GM12872 (cell line): ENCODE data around the gene SLC29A4.

ENCODE experiments used
- TF ChIP-seq, protein P1 (sequence below): IDR thresholded peaks from 3 replicates; pipeline ENCODE4 v1.5.1; 2011; ENCODE audit warnings: low read depth, mild to moderate bottlenecking, low read length, moderate library complexity; ENCODE audit not compliant: insufficient read depth

SLC29A4 gene

GRCh38 chr7:5282543-5283316 lies at the start of gene SLC29A4:
Gene SLC29A4, plus strand, starts transcription at chr7:5282943. Its CDS starts 4,874 bp downstream, at chr7:5287817.
- TF ChIP-seq, protein P1, sequence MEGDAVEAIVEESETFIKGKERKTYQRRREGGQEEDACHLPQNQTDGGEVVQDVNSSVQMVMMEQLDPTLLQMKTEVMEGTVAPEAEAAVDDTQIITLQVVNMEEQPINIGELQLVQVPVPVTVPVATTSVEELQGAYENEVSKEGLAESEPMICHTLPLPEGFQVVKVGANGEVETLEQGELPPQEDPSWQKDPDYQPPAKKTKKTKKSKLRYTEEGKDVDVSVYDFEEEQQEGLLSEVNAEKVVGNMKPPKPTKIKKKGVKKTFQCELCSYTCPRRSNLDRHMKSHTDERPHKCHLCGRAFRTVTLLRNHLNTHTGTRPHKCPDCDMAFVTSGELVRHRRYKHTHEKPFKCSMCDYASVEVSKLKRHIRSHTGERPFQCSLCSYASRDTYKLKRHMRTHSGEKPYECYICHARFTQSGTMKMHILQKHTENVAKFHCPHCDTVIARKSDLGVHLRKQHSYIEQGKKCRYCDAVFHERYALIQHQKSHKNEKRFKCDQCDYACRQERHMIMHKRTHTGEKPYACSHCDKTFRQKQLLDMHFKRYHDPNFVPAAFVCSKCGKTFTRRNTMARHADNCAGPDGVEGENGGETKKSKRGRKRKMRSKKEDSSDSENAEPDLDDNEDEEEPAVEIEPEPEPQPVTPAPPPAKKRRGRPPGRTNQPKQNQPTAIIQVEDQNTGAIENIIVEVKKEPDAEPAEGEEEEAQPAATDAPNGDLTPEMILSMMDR: no peak

- TF ChIP-seq, protein P1: no peak
Observed at GRCh38 chr7:5234852-5235831, 47.6 kb upstream of the SLC29A4 start.

DNA sequence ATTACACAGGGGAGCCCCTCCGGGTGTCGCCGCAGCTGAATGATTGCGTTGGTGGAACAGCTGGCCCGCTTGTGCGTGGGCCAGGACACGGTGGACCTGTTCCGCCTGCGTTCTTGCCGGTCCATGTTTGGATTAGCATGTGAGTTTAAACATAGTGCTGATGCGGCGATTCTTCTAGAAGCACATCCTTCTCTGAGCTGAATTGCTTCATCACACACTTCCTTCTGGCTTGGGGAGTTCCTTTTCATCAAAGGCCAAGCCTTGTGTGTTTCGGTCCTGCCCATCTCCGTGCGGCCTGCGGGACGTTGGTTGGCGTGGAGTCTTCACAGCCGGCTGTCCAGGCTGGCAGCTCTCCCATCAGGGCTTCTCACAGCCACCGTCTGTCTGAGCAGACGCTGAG lies 45.5 kb upstream of the SLC29A4 start:
- TF ChIP-seq, protein P1: no peak

GRCh38 chr7:5238500-5238899 lies 44.2 kb upstream of the SLC29A4 start:
- TF ChIP-seq, protein P1: no peak

DNA sequence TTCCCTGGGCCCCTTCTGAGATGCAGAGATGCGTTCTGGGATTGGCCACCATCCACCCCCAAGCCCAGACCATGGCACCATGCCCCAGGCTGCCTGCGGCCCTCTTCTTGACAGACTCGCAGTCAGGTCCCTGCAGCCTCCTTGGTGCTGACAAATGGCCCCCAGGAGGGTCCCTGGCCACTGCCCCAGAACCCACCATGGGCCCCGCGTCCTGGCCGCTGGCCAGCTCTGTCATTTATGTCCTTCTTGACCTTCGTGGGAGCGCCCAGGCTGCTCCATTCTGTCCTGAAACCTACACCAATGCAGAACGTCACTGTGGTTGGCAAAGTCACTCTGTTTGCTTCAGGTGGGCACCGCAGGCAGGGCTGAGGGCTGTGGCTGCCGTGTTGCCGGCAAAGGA lies 39.5 kb upstream of the SLC29A4 start:
- TF ChIP-seq, protein P1: no peak

- TF ChIP-seq, protein P1: no peak
Observed at GRCh38 chr7:5248201-5248885, 34.4 kb upstream of the SLC29A4 start.

DNA sequence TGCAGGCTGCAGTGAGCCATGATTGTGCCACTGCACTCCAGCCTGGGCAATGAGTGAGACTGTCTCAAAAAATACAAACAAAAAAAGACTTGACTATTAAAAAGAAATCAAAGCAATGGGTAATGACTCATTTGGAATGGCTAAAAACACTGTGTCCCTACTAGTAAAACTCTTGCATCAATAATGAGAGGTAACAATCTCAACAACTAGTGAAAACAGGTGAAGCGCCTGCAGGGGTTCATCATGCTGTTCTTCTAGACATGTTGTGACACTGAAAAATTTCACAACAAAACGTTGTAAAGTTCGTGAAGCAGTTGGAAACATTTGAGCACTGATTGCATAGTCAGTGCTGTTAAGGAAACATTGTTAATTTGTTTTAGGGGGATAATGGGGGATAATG lies 26.9 kb upstream of the SLC29A4 start:
- TF ChIP-seq, protein P1: no peak
